ENCODE measurements around the gene WNT3A. TPM values are rescaled to one million over a fixed set of nuclear protein-coding genes. Genes with fewer than 3 reads are reported as not detected.

Gene WNT3A
- total and polyA plus RNA-seq, 2 experiments from 2014 or later = not detected

DNA sequence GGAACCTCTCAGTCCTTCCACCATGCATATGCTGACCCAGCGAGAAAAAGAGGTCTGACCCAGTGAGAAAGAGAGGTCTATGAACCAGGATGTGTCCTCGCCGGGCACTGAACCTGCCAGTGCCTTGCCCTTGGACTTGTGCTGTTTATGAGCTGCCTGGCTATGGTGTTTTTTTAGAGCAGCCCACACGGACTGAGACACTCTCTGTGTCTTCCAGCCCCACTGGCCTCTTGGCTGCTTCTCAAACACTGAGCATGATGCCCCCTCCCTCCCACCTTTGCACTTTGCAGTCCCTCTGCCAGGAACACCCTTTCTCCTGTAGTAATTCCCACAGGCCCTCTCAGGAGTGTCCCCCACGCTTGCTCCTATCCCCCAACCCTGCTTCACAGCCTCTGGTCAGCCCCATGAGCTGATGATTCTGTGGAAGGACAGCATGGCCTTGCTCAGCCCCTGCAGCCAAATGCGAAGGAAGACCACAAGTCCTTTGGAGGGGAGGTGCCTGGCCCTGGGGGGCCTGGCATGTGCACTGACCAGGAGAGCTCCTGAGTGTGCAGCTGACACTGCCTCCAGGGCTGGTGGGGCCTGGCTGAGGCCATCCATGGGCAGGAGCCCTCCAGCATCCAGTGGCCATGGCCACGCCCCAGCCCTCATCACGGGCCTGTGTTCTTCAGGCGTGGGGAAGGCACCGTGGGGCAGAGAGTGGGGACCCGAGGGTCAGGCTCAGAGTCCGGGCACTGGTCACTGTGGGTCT lies 23.8 kb downstream of the WNT3A start:
- no peak for DNase-seq (ENCODE audit: low read depth in 1 of 2, low spot score in 1 of 2)
- no peak for TF ChIP-seq CTCF (IDR thresholded peaks at IDR 0.05; ENCODE audit: low read depth, low read length)
- Histone ChIP-seq H3K27ac (no peak overlapping the region), H3K27me3 (no peaks in the 10 kb centered on the region), H3K9me3 (ENCODE audit: low read depth) (no peaks in the 10 kb centered on the region), H3K36me3 (no peaks in the 10 kb centered on the region), H3K4me3 (no peak overlapping the region), H3K4me1 (ENCODE audit: low read depth) (no peaks in the 10 kb centered on the region)

- H3K9me3 ChIP-seq (ENCODE audit: low read depth) = no peaks in the 10 kb centered on the region
- H3K4me3 ChIP-seq = no peak overlapping the region
- no peak for TF ChIP-seq CTCF (IDR thresholded peaks at IDR 0.05; ENCODE audit: low read depth, low read length)
- H3K36me3 ChIP-seq = no peaks in the 10 kb centered on the region
- H3K4me1 ChIP-seq (ENCODE audit: low read depth) = no peaks in the 10 kb centered on the region
- no peak overlapping the region for H3K27ac ChIP-seq
- no peaks in the 10 kb centered on the region for H3K27me3 ChIP-seq
- DNase-seq (ENCODE audit: low read depth in 1 of 2, low spot score in 1 of 2) = no peak
Measured at GRCh38 chr1:228031276-228031995, 24.6 kb downstream of the WNT3A start.

- H3K27ac ChIP-seq = no peak overlapping the region
- no peaks in the 10 kb centered on the region for H3K36me3 ChIP-seq
- H3K4me1 ChIP-seq (ENCODE audit: low read depth) = no peaks in the 10 kb centered on the region
- H3K9me3 ChIP-seq (ENCODE audit: low read depth) = no peaks in the 10 kb centered on the region
- H3K4me3 ChIP-seq = no peak overlapping the region
- DNase-seq (ENCODE audit: low read depth in 1 of 2, low spot score in 1 of 2) = no peak
- peaks cover 3% of the 10 kb centered on the region for H3K27me3 ChIP-seq
- no peak for TF ChIP-seq CTCF (IDR thresholded peaks at IDR 0.05; ENCODE audit: low read depth, low read length)
Measured at GRCh38 chr1:228032041-228032440, 25.2 kb downstream of the WNT3A start.

DNA sequence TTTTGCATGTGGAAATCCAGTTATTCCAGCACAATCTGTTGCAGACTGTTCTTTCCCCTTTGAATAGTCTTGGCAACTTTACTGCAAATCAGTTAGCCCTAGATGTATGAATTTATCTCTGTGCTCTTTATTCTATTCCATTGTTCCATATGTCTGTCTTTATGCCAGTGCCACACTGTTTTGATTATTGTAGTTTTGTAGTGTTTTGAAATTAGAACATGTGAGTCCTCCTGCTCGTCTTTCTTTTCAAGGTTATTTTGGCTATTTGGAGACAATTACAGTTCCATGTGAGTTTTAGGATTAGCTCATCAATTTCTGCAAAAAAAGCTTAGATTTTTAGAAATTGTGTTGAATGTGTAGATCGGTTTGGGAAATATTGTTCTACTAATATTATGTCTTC lies 26.6 kb downstream of the WNT3A start:
- no peak overlapping the region for H3K4me3 ChIP-seq
- no peaks in the 10 kb centered on the region for H3K9me3 ChIP-seq (ENCODE audit: low read depth)
- H3K27me3 ChIP-seq = peaks cover 17% of the 10 kb centered on the region
- H3K36me3 ChIP-seq = no peaks in the 10 kb centered on the region
- no peak for DNase-seq (ENCODE audit: low read depth in 1 of 2, low spot score in 1 of 2)
- no peaks in the 10 kb centered on the region for H3K4me1 ChIP-seq (ENCODE audit: low read depth)
- TF ChIP-seq CTCF (IDR thresholded peaks at IDR 0.05; ENCODE audit: low read depth, low read length) = no peak
- no peak overlapping the region for H3K27ac ChIP-seq

- no peak for TF ChIP-seq CTCF (IDR thresholded peaks at IDR 0.05; ENCODE audit: low read depth, low read length)
- H3K27ac ChIP-seq = no peak overlapping the region
- H3K4me3 ChIP-seq = no peak overlapping the region
- H3K36me3 ChIP-seq = no peaks in the 10 kb centered on the region
- no peaks in the 10 kb centered on the region for H3K9me3 ChIP-seq (ENCODE audit: low read depth)
- no peak for DNase-seq (ENCODE audit: low read depth in 1 of 2, low spot score in 1 of 2)
- H3K27me3 ChIP-seq = peaks cover 35% of the 10 kb centered on the region
- no peaks in the 10 kb centered on the region for H3K4me1 ChIP-seq (ENCODE audit: low read depth)
Measured at GRCh38 chr1:228034954-228035837, 28.4 kb downstream of the WNT3A start.
